CD4-positive, alpha-beta T cell treated with Interferon gamma for 1 hour (primary cell): ENCODE data around the gene COL4A2.
"Not testable (repeated sequence)": the region's sequence is repeated elsewhere in the genome, so short reads cannot be mapped to it uniquely, and the experiment has no call there.

Source experiments
- DNase-seq: peaks from one replicate; pipeline ENCODE4 v3.0.0-alpha.2; 2020

Gene COL4A2

GRCh38 chr13:110483386-110483968 is 176.4 kb downstream of the COL4A2 start:
- no peak for DNase-seq

GRCh38 chr13:110484290-110485048 is 177.4 kb downstream of the COL4A2 start:
- DNase-seq, result no peak

GRCh38 chr13:110485604-110486003 is 178.5 kb downstream of the COL4A2 start:
- DNase-seq, result no peak

GRCh38 chr13:110486061-110486715 is 179.1 kb downstream of the COL4A2 start:
- DNase-seq, result no peak

- DNase-seq, result not testable (repeated sequence)
Measured at GRCh38 chr13:110486880-110487279, 179.8 kb downstream of the COL4A2 start.

GRCh38 chr13:110490009-110490770 is 183.1 kb downstream of the COL4A2 start:
- DNase-seq, result no peak

- DNase-seq, result no peak
Measured at GRCh38 chr13:110491869-110492678, 185.0 kb downstream of the COL4A2 start.

GRCh38 chr13:110492679-110493593 is 185.9 kb downstream of the COL4A2 start:
- no peak for DNase-seq

- no peak for DNase-seq
Measured at GRCh38 chr13:110493613-110494012, 186.5 kb downstream of the COL4A2 start.

- no peak for DNase-seq
Measured at GRCh38 chr13:110495376-110495775, 188.3 kb downstream of the COL4A2 start.

GRCh38 chr13:110495881-110496280 is 188.8 kb downstream of the COL4A2 start:
- DNase-seq, result no peak

GRCh38 chr13:110496281-110496680 is 189.2 kb downstream of the COL4A2 start:
- DNase-seq, result no peak

GRCh38 chr13:110497003-110497402 is 189.9 kb downstream of the COL4A2 start:
- DNase-seq, result no peak

GRCh38 chr13:110497896-110498295 is 190.8 kb downstream of the COL4A2 start:
- not testable (repeated sequence) for DNase-seq

- no peak for DNase-seq
Measured at GRCh38 chr13:110498327-110498726, 191.2 kb downstream of the COL4A2 start.

- DNase-seq, result no peak
Measured at GRCh38 chr13:110498765-110499164, 191.7 kb downstream of the COL4A2 start.

GRCh38 chr13:110499621-110500281 is 192.7 kb downstream of the COL4A2 start:
- no peak for DNase-seq

GRCh38 chr13:110500341-110500740 is 193.3 kb downstream of the COL4A2 start:
- no peak for DNase-seq

- DNase-seq, result no peak
Measured at GRCh38 chr13:110501188-110501587, 194.1 kb downstream of the COL4A2 start.

- DNase-seq, result no peak
Measured at GRCh38 chr13:110503037-110503901, 196.2 kb downstream of the COL4A2 start.
